ENCODE data around the gene FUBP1.

GRCh38 chr1:78009836-78010235 is 31.0 kb upstream of the FUBP1 start:
- no peak for TF ChIP-seq TCF12 (IDR thresholded peaks at IDR 0.05; ENCODE audit: low read depth, low read length)
- no peak for TF ChIP-seq JUN (IDR thresholded peaks at IDR 0.05; ENCODE audit: low read depth, low read length)
- TF ChIP-seq CTCF (IDR thresholded peaks at IDR 0.05; ENCODE audit: control extremely low read depth in 1 of 3, insufficient read depth in 1 of 3, low read depth in 1 of 3, low read length in 3 of 3), result no peak
- TF ChIP-seq POLR2AphosphoS5 (IDR thresholded peaks at IDR 0.05; ENCODE audit: low read depth, low read length), result no peak
- TF ChIP-seq MAX (IDR thresholded peaks at IDR 0.05), result no peak
- no peak for TF ChIP-seq ZNF274 (IDR thresholded peaks at IDR 0.05; ENCODE audit: borderline replicate concordance, extremely low read depth, low read length)
- TF ChIP-seq POLR2A (IDR thresholded peaks at IDR 0.05; ENCODE audit: control extremely low read depth in 1 of 2, low read depth in 2 of 2, low read length in 2 of 2), result no peak
- no peak for TF ChIP-seq CBX8 (IDR thresholded peaks at IDR 0.05; ENCODE audit: borderline replicate concordance, low read depth, low read length)
- TF ChIP-seq CHD2 (IDR thresholded peaks at IDR 0.05; ENCODE audit: low read length), result no peak
- no peak for TF ChIP-seq SIN3A (conservative IDR thresholded peaks at IDR 0.05 in 1 of 2, IDR thresholded peaks at IDR 0.05 in 1 of 2; ENCODE audit: low read depth in 1 of 2, low read length in 2 of 2)
- no peak for TF ChIP-seq RFX5 (IDR thresholded peaks at IDR 0.05; ENCODE audit: borderline replicate concordance, low read depth, low read length)
- TF ChIP-seq KDM1A (IDR thresholded peaks at IDR 0.05; ENCODE audit: borderline replicate concordance, low read length), result no peak

All from H1 (cell line).